GM12891 (cell line): ENCODE measurements around the gene ARF4.

Source experiments
- PAX5 ChIP-seq: IDR thresholded peaks from 2 replicates; pipeline ENCODE4 v1.6.1; 2011; ENCODE audit warnings: low read length, moderate library complexity, mild to moderate bottlenecking; ENCODE audit not compliant: insufficient read depth, severe bottlenecking
- POLR2A ChIP-seq: IDR thresholded peaks from 2 replicates; pipeline ENCODE4 v1.6.1; 2011; ENCODE audit warnings: low read depth, low read length, control low read depth
- POLR2AphosphoS5 ChIP-seq: IDR thresholded peaks from 2 replicates; pipeline ENCODE4 v1.6.1; 2011; ENCODE audit warnings: low read depth, low read length, control low read depth
- POU2F2 ChIP-seq: IDR thresholded peaks from 2 replicates; pipeline ENCODE4 v1.6.1; 2011; ENCODE audit warnings: low read depth, mild to moderate bottlenecking, control low read depth, low read length, moderate library complexity
- SPI1 ChIP-seq: IDR thresholded peaks from 2 replicates; pipeline ENCODE4 v1.6.1; 2011; ENCODE audit warnings: low read depth, low read length, control low read depth
- TAF1 ChIP-seq: IDR thresholded peaks from 2 replicates; pipeline ENCODE4 v1.6.1; 2011; ENCODE audit warnings: low read depth, low read length, control low read depth

DNA sequence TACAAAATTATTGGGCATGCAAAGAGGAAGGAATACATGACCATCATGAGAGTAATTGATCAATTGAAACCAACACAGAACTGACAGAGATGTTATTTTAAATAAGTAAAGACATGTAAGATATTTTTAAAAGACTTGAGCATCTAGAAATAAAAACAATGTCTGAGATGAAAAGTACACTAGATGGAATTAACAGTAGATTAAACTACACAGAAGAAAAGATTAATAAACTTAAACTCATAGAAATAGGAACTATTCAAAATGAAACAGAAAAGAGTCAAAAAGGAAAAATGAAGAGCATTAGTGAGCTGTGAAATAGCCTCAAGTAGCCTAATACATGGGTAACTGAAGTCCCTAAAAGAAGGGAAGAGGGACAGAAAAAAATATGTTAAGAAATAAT, 8.5 kb upstream of the ARF4 start:
- TF ChIP-seq POLR2AphosphoS5 (no peak), POLR2A (no peak), TAF1 (no peak), SPI1 (no peak), PAX5 (no peak), POU2F2 (no peak)
